NCI-H2227 (cell line): ENCODE data around the gene RPS17.

Experiments used
- DNase-seq: peaks from one replicate; lab custom pipeline; 2025; ENCODE audit not compliant: unreplicated experiment; lab: John Stamatoyannopoulos, UW

RPS17 gene

DNA sequence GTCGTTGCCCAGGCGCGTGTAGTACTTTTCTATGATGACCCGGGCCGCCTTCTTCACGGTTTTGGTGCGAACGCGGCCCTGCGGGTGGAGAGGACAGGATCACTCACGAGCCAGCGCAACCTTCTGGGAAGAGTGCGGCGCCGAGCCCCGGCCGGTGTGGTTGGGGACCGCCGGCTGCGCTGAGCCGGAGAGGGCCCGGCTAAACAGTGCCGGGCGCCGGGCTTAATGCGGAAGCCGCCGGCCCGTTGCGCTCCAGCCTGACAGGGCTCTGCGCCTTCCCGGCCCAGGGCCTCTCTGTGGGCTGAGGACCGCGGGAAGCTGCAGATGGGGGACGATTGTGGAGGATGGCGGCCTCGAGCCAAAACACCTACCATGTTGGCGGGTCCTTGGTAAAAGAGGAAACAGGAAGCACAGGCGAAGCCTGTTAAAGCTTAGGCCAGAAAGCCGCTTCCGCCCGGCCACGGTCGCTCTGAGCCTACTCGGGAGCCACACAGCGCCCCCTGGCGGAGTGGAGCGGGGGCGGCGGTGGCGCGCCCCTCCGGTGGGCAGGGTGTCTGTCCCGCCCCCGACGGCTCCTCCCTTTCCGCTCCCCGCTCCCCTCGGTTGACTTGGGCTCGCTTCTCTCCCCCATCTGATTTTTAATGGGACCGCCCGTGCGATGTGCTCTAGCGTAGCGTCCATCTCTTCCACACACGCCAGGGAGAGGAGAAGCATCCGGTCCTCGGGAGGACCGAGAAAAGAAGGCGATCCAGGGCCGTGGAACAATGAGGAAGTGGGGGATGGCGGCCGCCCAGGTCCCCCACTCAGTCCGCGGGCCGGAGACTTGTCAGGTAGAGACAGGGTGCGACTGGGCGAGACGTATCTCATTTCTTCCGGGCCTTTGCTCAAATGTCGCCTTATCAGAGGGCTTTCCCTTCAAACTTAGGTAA, at the start of gene RPS17:
Gene RPS17 (minus strand): TSS at position 403 of the 929 bp plus-strand sequence. CDS start 29 bp downstream, at position 374.
- no peak for DNase-seq

DNA sequence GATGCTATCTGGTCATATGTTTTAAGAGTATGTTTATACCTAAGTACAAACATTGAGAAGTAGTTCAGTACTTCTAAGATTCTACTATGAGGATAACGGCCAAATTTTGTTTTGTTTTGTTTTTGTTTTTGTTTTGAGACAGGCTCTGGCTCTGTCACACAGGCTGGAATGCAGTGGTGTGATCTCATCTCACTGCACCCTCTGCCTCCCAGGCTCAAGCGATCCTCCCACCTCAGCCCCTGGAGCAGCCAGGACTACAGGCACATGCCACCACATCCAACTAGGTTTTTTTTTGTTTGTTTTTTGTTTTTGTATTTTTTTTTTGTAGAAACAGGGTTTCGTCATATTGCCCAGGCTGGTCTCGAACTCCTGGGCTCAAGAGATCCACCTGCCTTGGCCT, 47.5 kb upstream of the RPS17 start:
- DNase-seq = no peak

DNA sequence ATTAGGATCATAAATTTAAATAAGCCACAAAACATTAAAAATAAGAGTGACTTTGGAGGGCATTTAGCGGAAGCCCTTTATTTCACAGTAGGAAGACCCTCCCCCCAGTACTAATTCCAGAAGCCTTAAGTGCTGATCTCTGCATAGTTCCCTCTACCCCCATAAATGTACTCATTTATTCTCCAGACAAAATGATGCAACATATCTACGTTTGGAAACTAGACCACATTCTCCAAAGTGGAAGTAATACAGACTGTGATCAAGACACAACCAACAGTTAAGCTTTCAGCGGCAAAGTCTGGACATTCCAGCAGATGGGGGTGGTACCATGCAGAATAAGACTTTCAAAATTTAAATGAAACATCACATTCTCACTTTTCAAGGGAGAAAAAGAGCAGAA, 44.8 kb upstream of the RPS17 start:
- DNase-seq = no peak

DNA sequence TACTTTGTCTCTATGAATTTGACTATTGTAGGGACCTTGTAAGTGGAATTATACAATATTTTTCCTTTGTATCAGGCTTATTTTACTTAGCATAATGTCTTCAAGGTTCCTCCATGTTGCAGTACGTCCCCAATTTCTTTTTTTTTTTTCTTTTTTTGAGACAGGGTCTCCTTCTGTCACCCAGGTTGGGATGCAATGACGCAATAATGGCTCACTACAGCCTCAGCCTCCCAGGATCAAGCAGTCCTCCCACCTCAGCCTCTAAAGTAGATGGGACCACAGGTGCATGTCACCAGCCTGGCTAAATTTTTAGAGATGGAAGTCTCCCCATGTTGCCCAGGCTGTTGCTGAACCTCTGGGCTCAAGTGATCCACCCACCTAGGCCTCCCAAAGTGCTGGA, 40.5 kb upstream of the RPS17 start:
- DNase-seq = no peak

DNA sequence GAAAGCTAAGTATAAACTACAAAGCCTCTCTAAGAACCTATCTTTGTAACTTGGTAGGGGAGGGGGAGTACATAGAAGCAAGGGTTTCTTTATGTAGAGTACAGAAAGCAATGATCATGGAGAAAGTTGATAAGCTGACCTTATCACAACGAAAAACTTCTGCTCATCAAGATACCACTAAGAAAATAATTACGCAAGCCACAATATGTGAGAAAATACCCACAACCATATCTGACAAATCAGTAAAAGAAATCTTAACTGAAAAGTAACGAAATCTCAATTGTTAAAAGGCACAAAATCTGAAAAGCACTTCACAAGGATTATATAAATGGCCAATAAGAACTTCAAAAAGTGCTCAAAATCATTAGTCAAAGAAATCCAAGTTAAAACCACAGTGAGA, 35.1 kb upstream of the RPS17 start:
- no peak for DNase-seq

DNA sequence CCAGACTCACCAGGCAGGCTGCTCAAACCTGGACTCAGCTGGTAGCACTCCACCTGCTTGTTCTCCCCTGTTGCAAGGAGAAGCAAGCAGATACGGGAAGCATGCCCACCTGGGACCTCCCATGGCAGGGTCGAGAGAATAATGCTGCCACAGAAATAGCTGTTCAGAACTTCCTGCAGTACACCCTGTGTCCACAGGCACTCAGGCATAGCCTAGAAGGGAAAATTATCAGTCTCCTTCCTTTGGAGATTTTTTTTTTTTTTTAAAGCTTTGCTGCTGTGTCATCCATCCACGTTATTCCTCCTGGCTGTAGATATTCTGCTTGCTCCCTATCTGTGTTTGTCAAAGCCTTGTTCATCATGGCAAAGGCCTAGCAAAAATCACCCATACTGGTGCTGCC, 32.7 kb upstream of the RPS17 start:
- no peak for DNase-seq

DNA sequence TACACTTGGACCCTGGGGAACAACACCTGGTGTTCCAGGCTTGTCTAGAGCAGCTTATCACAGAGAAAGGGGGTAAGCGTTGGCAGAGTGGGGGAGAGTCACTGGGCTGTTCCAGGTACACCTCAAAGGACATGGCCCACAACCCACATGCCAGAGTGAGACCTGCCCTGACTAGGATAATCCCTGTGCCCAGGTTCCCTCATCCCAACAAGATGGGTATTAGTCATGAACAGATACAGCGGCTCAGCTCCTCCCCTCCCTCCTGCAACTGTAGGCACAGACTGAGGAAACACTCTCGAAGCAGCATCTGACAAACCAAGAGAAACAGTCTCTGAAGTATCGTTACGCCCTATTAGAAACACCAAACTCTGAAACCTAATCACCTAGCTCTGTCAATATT, 32.1 kb upstream of the RPS17 start:
- no peak for DNase-seq

DNA sequence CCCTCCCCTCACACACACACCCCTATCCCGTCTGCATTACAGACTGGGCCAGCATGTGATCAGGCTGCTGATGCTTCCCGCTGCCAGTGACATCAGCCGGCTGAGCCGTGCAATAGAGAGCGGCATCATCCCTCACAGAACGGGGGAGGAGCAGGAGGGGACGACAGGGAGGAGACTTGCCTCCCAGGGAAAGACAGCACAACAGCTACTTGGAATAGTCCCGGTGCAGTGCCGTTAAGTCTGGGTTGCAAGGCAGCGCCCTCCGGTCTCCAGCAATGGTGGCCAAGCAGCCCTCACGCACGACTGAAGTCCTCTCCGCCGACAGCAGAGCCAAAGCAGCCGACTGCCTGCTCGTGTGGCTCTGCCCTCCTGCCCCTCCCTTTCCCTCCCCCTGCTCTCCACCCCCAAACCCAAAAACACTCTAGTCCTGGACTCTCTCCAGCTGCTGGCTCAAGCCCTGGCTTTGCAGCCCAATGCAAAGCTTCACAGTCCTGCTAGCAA, 31.5 kb upstream of the RPS17 start:
- DNase-seq = peak; percentile 73

- no peak for DNase-seq
Measured at GRCh38 chr15:82570721-82571508, 30.7 kb upstream of the RPS17 start.

DNA sequence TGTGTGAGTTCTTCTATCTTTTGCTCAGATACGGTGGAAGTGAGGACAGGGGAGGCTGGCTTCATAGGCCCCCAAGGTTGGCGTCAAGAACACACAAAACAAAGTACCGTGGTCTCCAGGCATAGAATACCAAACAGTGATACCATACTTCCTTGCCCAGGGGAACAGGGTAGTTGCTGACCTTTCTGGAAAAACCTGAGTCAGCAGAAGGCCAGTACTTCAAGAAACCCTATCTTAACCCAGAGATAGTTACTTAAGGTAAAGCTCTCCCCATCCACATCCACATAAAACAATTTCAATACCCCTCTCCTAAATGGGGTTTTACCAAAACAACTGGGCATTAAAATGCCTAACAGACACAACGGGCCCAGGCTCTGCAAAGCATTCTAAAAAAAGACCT, 29.6 kb upstream of the RPS17 start:
- no peak for DNase-seq

GRCh38 chr15:82568986-82569385, 28.7 kb upstream of the RPS17 start:
- DNase-seq = no peak

DNA sequence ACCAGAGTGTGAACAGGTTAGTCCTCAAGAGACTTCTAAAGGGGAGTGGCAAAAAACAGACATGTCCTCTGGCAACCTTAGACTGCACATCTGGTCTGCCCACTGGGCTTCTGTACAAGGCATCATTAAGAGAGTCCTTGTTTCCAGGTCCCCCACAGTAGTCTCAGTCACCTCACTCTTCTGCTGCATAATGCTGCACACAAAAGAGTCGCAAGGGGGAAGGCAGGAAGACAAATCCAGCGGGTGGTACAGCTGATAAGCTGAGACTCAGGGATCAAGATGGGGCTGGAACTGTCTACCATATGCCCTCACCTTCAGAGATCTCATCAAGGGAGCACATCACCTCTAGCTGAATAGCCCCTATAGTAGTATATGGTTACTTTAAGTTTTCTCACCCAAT, 27.4 kb upstream of the RPS17 start:
- DNase-seq = no peak

DNA sequence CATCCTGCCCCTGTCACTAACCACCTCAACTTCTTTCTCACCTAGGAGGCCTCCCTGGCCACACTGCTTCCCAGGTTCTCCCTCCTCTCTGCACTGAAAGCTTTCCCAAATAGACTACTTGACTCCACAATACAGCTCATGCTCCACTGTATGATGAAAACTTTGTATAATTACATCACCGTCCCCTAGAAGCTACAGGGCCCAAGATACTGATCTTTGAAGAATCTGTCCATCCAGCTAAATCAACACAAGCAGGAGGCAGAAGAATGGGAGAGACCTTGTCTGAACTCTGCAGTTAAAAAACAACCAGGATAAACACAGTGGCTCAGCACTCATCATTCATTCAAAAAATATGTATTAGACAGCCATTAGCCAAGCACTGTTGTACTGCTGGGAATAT, 26.4 kb upstream of the RPS17 start:
- no peak for DNase-seq

- no peak for DNase-seq
Measured at GRCh38 chr15:82558502-82558901, 18.2 kb upstream of the RPS17 start.

GRCh38 chr15:82556315-82557035, 16.2 kb upstream of the RPS17 start:
- no peak for DNase-seq

- no peak for DNase-seq
Measured at GRCh38 chr15:82554849-82555248, 14.6 kb upstream of the RPS17 start.

DNA sequence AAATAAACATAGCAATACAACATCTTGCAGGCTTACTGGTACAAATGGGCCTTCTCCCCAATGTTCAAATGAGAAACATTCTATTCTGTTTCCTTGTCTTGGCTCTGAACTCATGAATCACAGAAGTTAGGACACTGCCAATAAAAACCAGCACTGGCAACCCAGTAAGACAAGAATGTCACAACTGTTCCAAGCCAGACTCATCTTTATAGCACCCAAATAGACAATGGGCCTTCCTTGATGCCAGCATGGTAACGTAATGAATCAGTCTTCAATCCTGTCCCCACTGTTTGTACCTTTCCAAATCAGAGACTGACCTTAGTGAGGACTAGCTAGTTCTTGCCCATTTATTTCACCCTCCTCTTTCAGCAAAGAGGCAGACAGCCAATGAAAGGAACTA, 14.1 kb upstream of the RPS17 start:
- DNase-seq = no peak

- DNase-seq = no peak
Measured at GRCh38 chr15:82553846-82554245, 13.6 kb upstream of the RPS17 start.

DNA sequence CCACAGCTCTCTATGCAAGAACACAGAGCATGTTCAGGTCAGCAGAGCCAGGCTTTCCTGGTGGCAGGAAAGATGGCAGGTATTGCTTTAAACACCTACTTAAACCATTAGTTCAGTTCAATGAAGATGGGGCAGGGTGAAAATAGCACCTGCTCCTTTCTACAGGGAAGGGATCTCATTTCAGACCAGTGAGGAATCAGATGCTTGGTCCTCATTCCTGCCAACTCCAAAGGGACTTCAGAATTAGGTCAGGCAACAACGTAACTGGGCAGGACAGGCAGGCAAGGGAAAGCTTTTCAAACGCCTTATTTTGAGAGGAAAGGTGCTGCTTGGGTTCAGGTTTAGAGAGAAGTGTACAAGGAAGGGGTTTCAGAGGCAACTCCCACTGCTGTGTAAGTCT, 12.6 kb upstream of the RPS17 start:
- DNase-seq = no peak

DNA sequence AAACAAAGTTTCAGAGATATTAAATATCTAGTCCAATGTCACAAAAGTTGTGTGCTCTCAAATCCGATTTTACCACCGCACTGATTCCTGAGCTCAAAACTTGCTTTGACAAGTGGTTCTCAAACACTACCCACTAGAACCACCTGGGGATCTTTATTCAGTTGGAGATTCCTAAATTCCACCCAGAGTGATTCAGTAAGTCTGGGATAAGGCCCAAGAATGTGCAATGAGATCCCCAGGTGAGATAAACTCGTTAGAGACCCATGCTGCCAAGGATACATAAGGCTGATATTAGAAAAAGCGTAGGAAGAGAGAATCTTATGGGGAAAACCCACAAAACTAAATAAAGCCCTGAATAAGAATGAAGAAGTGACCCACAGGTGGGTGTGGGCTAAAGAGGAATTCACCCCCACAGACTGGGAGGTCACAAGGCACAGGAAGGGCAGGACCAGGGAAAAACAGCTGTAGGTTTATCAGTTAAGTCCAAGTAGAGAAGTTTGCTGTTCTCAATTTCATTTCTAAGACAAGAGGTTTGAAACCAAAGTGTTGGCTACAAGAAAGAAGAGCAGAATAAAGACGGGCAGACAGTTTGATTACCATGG, 11.5 kb upstream of the RPS17 start:
- no peak for DNase-seq

GRCh38 chr15:82549199-82549665, 9.0 kb upstream of the RPS17 start:
- DNase-seq = no peak
